GM18526 (cell line): ENCODE data around the gene VCY.
"Not testable (repeated sequence)": the region's sequence is repeated elsewhere in the genome, so short reads cannot be mapped to it uniquely, and the experiment has no call there.

Source experiments
- POLR2A ChIP-seq: IDR thresholded peaks from 3 replicates; pipeline ENCODE4 v1.6.1; 2011; ENCODE audit not compliant: insufficient read length; ENCODE audit errors: extremely low read depth

Gene VCY

DNA sequence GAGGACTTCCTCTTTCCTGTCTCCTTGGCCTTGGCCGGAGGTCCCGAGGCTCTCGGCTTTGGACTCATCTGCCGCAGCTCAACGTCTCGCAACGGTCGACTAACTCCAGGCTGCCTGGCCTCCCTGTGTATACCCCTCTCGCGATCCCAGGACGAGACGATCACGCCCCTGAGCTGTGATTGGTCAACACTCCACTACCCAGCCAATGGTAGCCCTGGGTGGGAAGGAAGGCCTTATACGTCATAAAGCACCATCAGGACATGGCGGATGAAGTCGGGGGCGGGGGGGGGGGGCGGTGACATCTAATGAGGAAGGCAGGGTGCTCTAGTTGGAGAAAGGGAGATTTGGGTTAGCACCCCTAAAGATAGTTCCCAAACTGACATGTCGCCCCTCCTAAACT is at the start of gene VCY:
VCY (minus strand) TSS at position 101 of the 400 bp plus-strand sequence; CDS start at position 68, 33 bp downstream.
- not testable (repeated sequence) for TF ChIP-seq POLR2A
